Endothelial cell of umbilical vein (primary cell): ENCODE data around the gene SAP30L. TPM values are rescaled to one million over a fixed set of nuclear protein-coding genes. Genes with fewer than 3 reads are reported as not detected.
A peak's percentile ranks its signal among the peaks of the same experiment; 100 is the strongest.

Experiments
- BruUV-seq: library from RNA; stranded (reverse); fragments of 400-500 nt; replicated peaks from 2 replicates; lab custom pipeline; 2021; lab: Mats Ljungman, UMichigan
- CTCF ChIA-PET: fragments of 300-600, 350-600 bp; sonication (Branson Sonifier 250); formaldehyde crosslinking; loops from one replicate; lab custom pipeline; 2021; ENCODE audit warnings: antibody characterized with exemption, inconsistent platforms; lab: Charles Lee
- POLR2A ChIA-PET: fragments of 300-600, 350-600 bp; sonication (Branson Sonifier 250); formaldehyde crosslinking; loops from one replicate; lab custom pipeline; 2021; ENCODE audit warnings: antibody characterized with exemption, inconsistent platforms; lab: Charles Lee
- DNase-seq: peaks from one replicate; pipeline ENCODE4 v3.0.0-alpha.2; 2011; ENCODE audit warnings: low read depth, low spot score
- FAIRE-seq: peaks from 2 replicates; lab custom pipeline; 2011; peaks lifted over from hg19 to GRCh38; lab: Jason Lieb, UNC
- H2AFZ ChIP-seq: 2 replicates; pipeline ENCODE4 v1.6.0; 2012; ENCODE audit warnings: low read depth, low read length, control low read depth, inconsistent platforms
- H3K27ac ChIP-seq: 2 replicates; pipeline ENCODE4 v1.5.1; 2011; ENCODE audit warnings: low read depth, mild to moderate bottlenecking, control low read depth, low read length, moderate library complexity; ENCODE audit not compliant: insufficient read depth
- H3K27me3 ChIP-seq, 2 experiments: 2 replicates each; pipeline versions ENCODE4 v1.6.0 to v1.6.1; 2011; ENCODE audit warnings: low read length in 2 of 2, mixed read lengths in 1 of 2; ENCODE audit not compliant: control insufficient read depth in 2 of 2, insufficient read depth in 2 of 2
- H3K36me3 ChIP-seq, 2 experiments: 2 replicates in 1 of 2; 3 replicates in 1 of 2; pipeline ENCODE4 v1.5.1; 2011; ENCODE audit warnings: low read length in 2 of 2, mild to moderate bottlenecking in 1 of 2, moderate library complexity in 1 of 2; ENCODE audit not compliant: control insufficient read depth in 2 of 2, insufficient read depth in 2 of 2; ENCODE audit errors: extremely low read depth in 1 of 2
- H3K4me1 ChIP-seq: 3 replicates; pipeline ENCODE4 v1.5.1; 2011; ENCODE audit warnings: mild to moderate bottlenecking, low read length; ENCODE audit not compliant: control insufficient read depth, insufficient read depth; ENCODE audit errors: extremely low read depth
- H3K4me2 ChIP-seq: 2 replicates; pipeline ENCODE4 v1.6.1; 2011; ENCODE audit warnings: low read length, control low read depth, mixed read lengths; ENCODE audit not compliant: insufficient read depth
- H3K4me3 ChIP-seq, 3 experiments: fragments of 200-600 bp in 1 of 3; sonication (generic), shearing (Covaris generic) in 1 of 3; replicated peaks in 1 of 3; 2 replicates each; pipeline ENCODE4 v1.5.1; 2011 to 2016; ENCODE audit warnings: control low read depth in 3 of 3, low read length in 3 of 3, mild to moderate bottlenecking in 2 of 3, inconsistent platforms in 1 of 3, low read depth in 1 of 3, moderate library complexity in 1 of 3; ENCODE audit not compliant: insufficient read depth in 1 of 3
- H3K79me2 ChIP-seq: 2 replicates; pipeline ENCODE4 v1.6.0; 2012; ENCODE audit warnings: low read length, inconsistent platforms; ENCODE audit not compliant: control insufficient read depth, insufficient read depth
- H3K9ac ChIP-seq: replicated peaks from 2 replicates; pipeline ENCODE3; 2011; ENCODE audit warnings: low read length, control low read depth; ENCODE audit not compliant: insufficient read depth; ENCODE audit errors: extremely low read depth
- H3K9me1 ChIP-seq: replicated peaks from 3 replicates; pipeline ENCODE4 v1.6.0; 2011; ENCODE audit warnings: mild to moderate bottlenecking, low read length; ENCODE audit not compliant: control insufficient read depth, insufficient read depth; ENCODE audit errors: extremely low read depth
- H3K9me3 ChIP-seq: replicated peaks from 2 replicates; pipeline ENCODE4 v1.5.1; 2012; ENCODE audit warnings: low read length, inconsistent platforms; ENCODE audit not compliant: control insufficient read depth, insufficient read depth
- H4K20me1 ChIP-seq: replicated peaks from 2 replicates; pipeline ENCODE3; 2011; ENCODE audit warnings: mild to moderate bottlenecking, low read length; ENCODE audit not compliant: control insufficient read depth, insufficient read depth; ENCODE audit errors: extremely low read depth
- EZH2 ChIP-seq: IDR thresholded peaks from 2 replicates; pipeline ENCODE4 v1.6.1; 2012; ENCODE audit warnings: borderline replicate concordance, low read depth, mild to moderate bottlenecking, moderate library complexity, low read length, inconsistent platforms; ENCODE audit not compliant: severe bottlenecking
- FOS ChIP-seq: IDR thresholded peaks from 2 replicates; pipeline ENCODE4 v1.6.1; 2011; ENCODE audit warnings: mild to moderate bottlenecking, low read length, moderate library complexity, borderline replicate concordance; ENCODE audit not compliant: insufficient read depth
- GATA2 ChIP-seq: IDR thresholded peaks from 2 replicates; pipeline ENCODE4 v1.7.0; 2011; ENCODE audit warnings: low read depth, mild to moderate bottlenecking, moderate library complexity, mixed read lengths, low read length; ENCODE audit not compliant: insufficient read length, insufficient read depth
- JUN ChIP-seq: IDR thresholded peaks from 2 replicates; pipeline ENCODE4 v1.6.1; 2011; ENCODE audit warnings: borderline replicate concordance, low read depth; ENCODE audit not compliant: insufficient read length, insufficient read depth
- MYC ChIP-seq: IDR thresholded peaks from one replicate; pipeline ENCODE4 v1.6.1; 2011; ENCODE audit warnings: mild to moderate bottlenecking, low read depth, low read length
- POLR2A ChIP-seq: IDR thresholded peaks from 2 replicates; pipeline ENCODE4 v1.6.1; 2012; ENCODE audit warnings: low read depth, mild to moderate bottlenecking, control low read depth, low read length
- POLR2AphosphoS5 ChIP-seq: IDR thresholded peaks from 2 replicates; pipeline ENCODE4 v1.6.1; 2012; ENCODE audit warnings: low read depth, mild to moderate bottlenecking, control low read depth, low read length, moderate library complexity; ENCODE audit not compliant: insufficient read depth
- dilution Hi-C: fragments of 300-500 bp; cut with MboI; formaldehyde crosslinking; loops from one replicate; pipeline ENCODE4 v1.15.0; 2019; ENCODE audit warnings: low sequenced_read_pairs; ENCODE audit not compliant: extremely low pct_ligation_motif_present
- intact Hi-C: fragments of 100-400 bp; cut with micrococcal nuclease; formaldehyde crosslinking; loops from one replicate; pipeline ENCODE4 v1.10.0; 2022
- polyA plus RNA-seq, 4 experiments: library from polyadenylated mRNA; depleted of rRNA in 3 of 4; stranded (reverse) in 3 of 4; unstranded in 1 of 4; fragments of >200 nt; gene quantifications; 2 replicates each; pipeline versions ENCODE4 v1.2.1 to v1.2.3, GENCODE V29; 2011 to 2012; ENCODE audit warnings: missing spikeins in 1 of 4
- total RNA-seq: library from RNA; stranded (reverse); gene quantifications from 2 replicates; pipeline ENCODE4 v1.2.3, GENCODE V29; 2021
- TF ChIP-seq, protein P1 (sequence below), 2 donors: IDR thresholded peaks; 1 replicate in 1 of 2; 2 replicates in 1 of 2; pipeline ENCODE4 v1.5.1; 2011; ENCODE audit warnings: low read length in 2 of 2, mild to moderate bottlenecking in 2 of 2, moderate library complexity in 2 of 2, control low read depth in 1 of 2, inconsistent platforms in 1 of 2, low read depth in 1 of 2; ENCODE audit not compliant: insufficient read depth in 1 of 2; ENCODE audit errors: extremely low read depth in 1 of 2
- TF ChIP-seq, protein P2 (sequence below): IDR thresholded peaks from 2 replicates; pipeline ENCODE4 v1.6.1; 2011; ENCODE audit not compliant: insufficient read depth, insufficient read length

The SAP30L gene
- total and polyA plus RNA-seq, 2 donors (not counting 3 experiments of a cell fraction or from before 2014, with no cell fraction given) = 18.1 to 37.8 TPM

DNA sequence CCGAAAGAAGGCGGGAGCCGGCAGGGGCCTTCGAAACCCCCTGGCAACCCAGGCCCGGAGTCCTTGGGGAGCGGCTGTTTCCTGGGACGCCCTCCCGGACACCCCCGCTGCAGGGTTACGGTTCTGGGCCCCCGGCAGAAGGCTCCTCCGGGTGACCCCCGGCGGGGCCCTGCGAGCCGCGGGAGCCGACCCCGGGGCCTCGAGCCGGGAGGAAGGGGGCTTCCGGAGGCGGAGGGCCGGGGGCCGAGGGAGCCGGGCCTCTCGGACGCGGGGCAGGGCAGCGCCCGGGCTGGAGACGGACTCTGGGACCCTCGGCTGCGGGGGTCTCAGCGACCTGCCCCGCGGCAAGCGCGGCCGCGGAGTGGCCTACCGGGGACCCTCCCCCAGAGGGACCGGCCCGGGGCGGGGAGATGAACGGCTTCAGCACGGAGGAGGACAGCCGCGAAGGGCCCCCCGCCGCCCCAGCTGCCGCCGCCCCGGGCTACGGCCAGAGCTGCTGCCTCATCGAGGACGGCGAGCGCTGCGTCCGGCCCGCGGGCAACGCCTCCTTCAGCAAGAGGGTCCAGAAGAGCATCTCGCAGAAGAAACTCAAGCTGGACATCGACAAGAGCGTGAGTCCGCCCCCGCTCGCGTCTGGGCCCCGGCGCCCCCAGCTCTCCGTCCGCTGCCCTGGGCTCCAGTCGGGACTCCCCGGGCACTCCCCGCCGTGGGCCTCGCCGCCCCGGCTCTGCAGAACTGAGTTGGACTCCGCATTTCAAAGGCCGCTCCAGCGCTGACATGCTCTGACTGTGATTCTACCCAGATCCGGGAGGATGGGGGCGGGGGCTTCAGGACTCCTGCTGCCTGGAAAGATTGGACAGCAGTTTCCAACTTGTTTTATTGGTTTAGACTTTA, 645 bp downstream of the SAP30L start:
- POLR2A ChIA-PET = no interaction called here
- Histone ChIP-seq H3K79me2 (peaks cover 26% of the 10 kb centered on the region), H4K20me1 (peaks cover 6% of the 10 kb centered on the region), H3K9me1 (no peaks in the 10 kb centered on the region), H2AFZ (peak overlapping the region; percentile 70), H3K27ac (peak overlapping the region; percentile 8), H3K9me3 (no peaks in the 10 kb centered on the region), H3K4me2 (peak overlapping the region; percentile 90), H3K9ac (peak overlapping the region; percentile 66), H3K36me3 (peaks cover 0 to 4% of the 10 kb centered on the region in 2 experiments), H3K27me3 (no peaks in the 10 kb centered on the region), H3K4me3 (peak overlapping the region; percentile 79 to 94 (median 82)), H3K4me1 (peaks cover 16% of the 10 kb centered on the region)
- BruUV-seq = no TSS peak
- TF ChIP-seq GATA2 (no peak), JUN (no peak), FOS (no peak), POLR2AphosphoS5 (no peak), POLR2A (no peak), EZH2 (no peak), MYC (no peak)
- TF ChIP-seq, protein P1, sequence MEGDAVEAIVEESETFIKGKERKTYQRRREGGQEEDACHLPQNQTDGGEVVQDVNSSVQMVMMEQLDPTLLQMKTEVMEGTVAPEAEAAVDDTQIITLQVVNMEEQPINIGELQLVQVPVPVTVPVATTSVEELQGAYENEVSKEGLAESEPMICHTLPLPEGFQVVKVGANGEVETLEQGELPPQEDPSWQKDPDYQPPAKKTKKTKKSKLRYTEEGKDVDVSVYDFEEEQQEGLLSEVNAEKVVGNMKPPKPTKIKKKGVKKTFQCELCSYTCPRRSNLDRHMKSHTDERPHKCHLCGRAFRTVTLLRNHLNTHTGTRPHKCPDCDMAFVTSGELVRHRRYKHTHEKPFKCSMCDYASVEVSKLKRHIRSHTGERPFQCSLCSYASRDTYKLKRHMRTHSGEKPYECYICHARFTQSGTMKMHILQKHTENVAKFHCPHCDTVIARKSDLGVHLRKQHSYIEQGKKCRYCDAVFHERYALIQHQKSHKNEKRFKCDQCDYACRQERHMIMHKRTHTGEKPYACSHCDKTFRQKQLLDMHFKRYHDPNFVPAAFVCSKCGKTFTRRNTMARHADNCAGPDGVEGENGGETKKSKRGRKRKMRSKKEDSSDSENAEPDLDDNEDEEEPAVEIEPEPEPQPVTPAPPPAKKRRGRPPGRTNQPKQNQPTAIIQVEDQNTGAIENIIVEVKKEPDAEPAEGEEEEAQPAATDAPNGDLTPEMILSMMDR (IDR thresholded peaks at IDR 0.05; ENCODE audit: extremely low read depth in 1 of 2, insufficient read depth in 1 of 2, low read depth in 1 of 2, low read length in 2 of 2) = no peak
- TF ChIP-seq, protein P2, sequence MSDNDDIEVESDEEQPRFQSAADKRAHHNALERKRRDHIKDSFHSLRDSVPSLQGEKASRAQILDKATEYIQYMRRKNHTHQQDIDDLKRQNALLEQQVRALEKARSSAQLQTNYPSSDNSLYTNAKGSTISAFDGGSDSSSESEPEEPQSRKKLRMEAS = no peak
- intact Hi-C loops = loop anchor here (1.0 to 10.0 kb wide), 3 partner anchors 79 to 408 kb away; partner anchors contain the start of genes CNOT8 and FAXDC2
- FAIRE-seq = peak; percentile 46
- dilution Hi-C loops = no loop called here
- CTCF ChIA-PET = interaction anchor here (1.0 to 2.9 kb wide), 8 partner anchors 8 to 472 kb away, joined by 3 to 9 read pairs (median 4); no protein-coding TSS in a partner anchor
- DNase-seq = peak; percentile 78
